Psoas muscle (tissue), 8 donors: ENCODE measurements around the gene EEF2. TPM values are rescaled to one million over a fixed set of nuclear protein-coding genes. Genes with fewer than 3 reads are reported as not detected.
A peak's percentile ranks its signal among the peaks of the same experiment; 100 is the strongest.

ENCODE experiments used
- ATAC-seq, 4 donors: fragments of 200-7000 bp; cut with Tn5 transposase; one replicate each; pipeline ENCODE4 v1.9.1; 2020; ENCODE audit warnings: moderate library complexity in 3 of 4, mild to moderate bottlenecking in 2 of 4
- DNase-seq, 2 donors: peaks; one replicate each; pipeline ENCODE4 v3.0.0-alpha.2; 2020
- H3K27ac ChIP-seq: fragments of 200-600 bp; one replicate; pipeline ENCODE4 v1.8.0; 2022
- H3K27me3 ChIP-seq, 3 donors: fragments of 200-600 bp in 1 of 3; one replicate each; pipeline versions ENCODE4 v1.6.1 to v1.8.0; 2013 to 2022; ENCODE audit warnings: low read length in 2 of 3, mild to moderate bottlenecking in 2 of 3, moderate library complexity in 1 of 3; ENCODE audit not compliant: insufficient read depth in 3 of 3
- H3K36me3 ChIP-seq, 2 donors: fragments of 200-600 bp in 1 of 2; one replicate each; pipeline versions ENCODE4 v1.6.1 to v1.8.0; 2013 to 2022; ENCODE audit warnings: low read depth in 1 of 2, mild to moderate bottlenecking in 1 of 2, moderate library complexity in 1 of 2; ENCODE audit not compliant: insufficient read depth in 1 of 2
- H3K4me1 ChIP-seq: fragments of 200-600 bp; one replicate; pipeline ENCODE4 v1.8.0; 2022
- H3K4me3 ChIP-seq: fragments of 200-600 bp; one replicate; pipeline ENCODE4 v1.8.0; 2022; ENCODE audit warnings: mild to moderate bottlenecking
- H3K9me3 ChIP-seq: fragments of 200-600 bp; one replicate; pipeline ENCODE4 v1.8.0; 2022
- CTCF ChIP-seq: fragments of 200-600 bp; IDR thresholded peaks from one replicate; pipeline ENCODE4 v1.8.0; 2022; ENCODE audit warnings: antibody characterized with exemption
- WGBS, 3 donors: extraction: QIAGEN DNeasy Blood & Tissue Kit; methylation state at CpG; one replicate each; pipeline versions ENCODE4 v1.1.6 to v1.1.7; 2013; 5-methylcytosine and 5-hydroxymethylcytosine counted together
- intact Hi-C, 2 donors: fragments of 100-400 bp; cut with DNase I; formaldehyde crosslinking; loops; one replicate each; pipeline versions ENCODE4 v1.11.0 to v1.14.2; 2022
- polyA plus RNA-seq, 3 donors: library from polyadenylated mRNA; stranded (reverse); fragments of 200-250 nt; gene quantifications; one replicate each; pipeline ENCODE4 v1.2.3, GENCODE V29; 2013
- total RNA-seq, 4 donors: library from RNA; stranded (reverse); fragmentation: NEBNext Ultra II Directional in 2 of 4; extraction: Animal tissue kit (Norgen Biotek cat#: 25700) in 2 of 4; gene quantifications; one replicate each; pipeline versions ENCODE4 v1.2.1 to v1.2.4, GENCODE V29; 2021 to 2023
- donor health status: healthy with polysubstance abuse.
- donor health status: DM: no; HTN: no; CAD: no; lungs with moderate emphysema.
- donor health status: Bipolar disorder and iron deficiency.
- donor health status: healthy.
- donor health status: DM: yes; HTN: yes; CAD: no.
- donor health status: DM: no; HTN: no; CAD: no.
- donor health status: DM: no; HTN: no; CAD: no.
- donor health status: DM: yes; HTN: yes; CAD: no.

EEF2 gene
- total and polyA plus RNA-seq, 7 donors: 1,416 to 3,628 (median 2,332) TPM

- DNase-seq (peak in 1 of 2 donors; percentile 36), ATAC-seq (peak in 1 of 4 donors; percentile 30)
- 74 to 77% (median 74%) methylated on average over 16 to 17 of the region's 17 CpGs for WGBS, 3 donors
- no peak for TF ChIP-seq CTCF
- Histone ChIP-seq H3K27me3 (no peaks in the 10 kb centered on the region), H3K9me3 (no peaks in the 10 kb centered on the region), H3K27ac (no peak overlapping the region), H3K4me1 (peaks cover 29% of the 10 kb centered on the region), H3K4me3 (no peak overlapping the region), H3K36me3 (peaks cover 0 to 22% of the 10 kb centered on the region in 2 donors)
- intact Hi-C loops: no loop called here
These were observed 34.3 kb upstream of the EEF2 start for GRCh38 chr19:4019578-4019977.

GRCh38 chr19:4018775-4019504 lies 33.7 kb upstream of the EEF2 start:
- intact Hi-C loops: no loop called here
- DNase-seq (no peak), ATAC-seq (no peak)
- H3K36me3 ChIP-seq: peaks cover 0 to 22% of the 10 kb centered on the region in 2 donors
- no peaks in the 10 kb centered on the region for H3K27me3 ChIP-seq
- no peak for TF ChIP-seq CTCF
- WGBS, 3 donors: 90 to 92% (median 91%) methylated on average over 19 of the region's 19 CpGs
- H3K9me3 ChIP-seq: no peaks in the 10 kb centered on the region
- H3K27ac ChIP-seq: no peak overlapping the region
- peaks cover 35% of the 10 kb centered on the region for H3K4me1 ChIP-seq
- H3K4me3 ChIP-seq: no peak overlapping the region

- intact Hi-C loops: no loop called here
- H3K36me3 ChIP-seq: peaks cover 5 to 26% of the 10 kb centered on the region in 2 donors
- DNase-seq (no peak), ATAC-seq (no peak)
- no peak overlapping the region for H3K27ac ChIP-seq
- H3K27me3 ChIP-seq: no peaks in the 10 kb centered on the region
- no peak overlapping the region for H3K4me3 ChIP-seq
- H3K9me3 ChIP-seq: no peaks in the 10 kb centered on the region
- no peak for TF ChIP-seq CTCF
- 82 to 83% (median 83%) methylated on average over 22 of the region's 22 CpGs for WGBS, 3 donors
- H3K4me1 ChIP-seq: peaks cover 41% of the 10 kb centered on the region
These were observed 32.9 kb upstream of the EEF2 start for GRCh38 chr19:4018140-4018613.

- intact Hi-C loops: no loop called here
- ATAC-seq: no peak
These were observed 31.8 kb upstream of the EEF2 start for GRCh38 chr19:4016903-4017638.

More at GRCh38 chr19:4016903-4017638, 31.8 kb upstream of the EEF2 start:
- Histone ChIP-seq H3K4me3 (no peak overlapping the region), H3K27ac (no peak overlapping the region), H3K9me3 (no peaks in the 10 kb centered on the region), H3K4me1 (peaks cover 49% of the 10 kb centered on the region), H3K27me3 (no peaks in the 10 kb centered on the region), H3K36me3 (peaks cover 5 to 30% of the 10 kb centered on the region in 2 donors)
- DNase-seq: no peak
- no peak for TF ChIP-seq CTCF
- 92 to 97% (median 94%) methylated on average over 12 to 15 of the region's 15 CpGs for WGBS, 3 donors
